Stimulated activated CD8-positive, alpha-beta memory T cell treated with anti-CD3 and anti-CD28 coated beads, Interleukin-7, amount 100 ng/mL, for 24 hours (primary cell): ENCODE data around the gene PTPRT.

Experiments
- DNase-seq: peaks from one replicate; pipeline ENCODE4 v3.0.0-alpha.2; 2020; ENCODE audit warnings: low read depth

The PTPRT gene

GRCh38 chr20:42974347-42974746 is 215.4 kb downstream of the PTPRT start:
- no peak for DNase-seq

GRCh38 chr20:42972591-42972990 is 217.1 kb downstream of the PTPRT start:
- DNase-seq = no peak

GRCh38 chr20:42968746-42969145 is 221.0 kb downstream of the PTPRT start:
- DNase-seq = no peak

- no peak for DNase-seq
These were observed 225.9 kb downstream of the PTPRT start for GRCh38 chr20:42963796-42964195.

GRCh38 chr20:42961771-42962170 is 227.9 kb downstream of the PTPRT start:
- DNase-seq = no peak

- no peak for DNase-seq
These were observed 229.7 kb downstream of the PTPRT start for GRCh38 chr20:42959996-42960395.

- no peak for DNase-seq
These were observed 231.2 kb downstream of the PTPRT start for GRCh38 chr20:42958367-42959069.

- no peak for DNase-seq
These were observed 232.0 kb downstream of the PTPRT start for GRCh38 chr20:42957704-42958095.

- DNase-seq = no peak
These were observed 232.5 kb downstream of the PTPRT start for GRCh38 chr20:42957018-42957703.

GRCh38 chr20:42955713-42956112 is 234.0 kb downstream of the PTPRT start:
- DNase-seq = no peak

GRCh38 chr20:42954951-42955350 is 234.8 kb downstream of the PTPRT start:
- no peak for DNase-seq

- DNase-seq = no peak
These were observed 239.8 kb downstream of the PTPRT start for GRCh38 chr20:42949950-42950349.

- no peak for DNase-seq
These were observed 244.3 kb downstream of the PTPRT start for GRCh38 chr20:42945234-42945994.

GRCh38 chr20:42941629-42942028 is 248.1 kb downstream of the PTPRT start:
- DNase-seq = no peak

- no peak for DNase-seq
These were observed 251.1 kb downstream of the PTPRT start for GRCh38 chr20:42938441-42939205.

- no peak for DNase-seq
These were observed 253.2 kb downstream of the PTPRT start for GRCh38 chr20:42936482-42936881.

- no peak for DNase-seq
These were observed 265.5 kb downstream of the PTPRT start for GRCh38 chr20:42924215-42924614.

GRCh38 chr20:42923348-42923918 is 266.3 kb downstream of the PTPRT start:
- no peak for DNase-seq

GRCh38 chr20:42920776-42921175 is 268.9 kb downstream of the PTPRT start:
- no peak for DNase-seq

- no peak for DNase-seq
These were observed 270.4 kb downstream of the PTPRT start for GRCh38 chr20:42919316-42919715.

GRCh38 chr20:42915081-42915480 is 274.6 kb downstream of the PTPRT start:
- no peak for DNase-seq

- DNase-seq = no peak
These were observed 275.4 kb downstream of the PTPRT start for GRCh38 chr20:42914302-42914701.
